Femur (tissue), 1 donor: ENCODE data around the gene OR1D5.
A peak's percentile ranks its signal among the peaks of the same experiment; 100 is the strongest.

Source experiments
- DNase-seq: peaks from one replicate; pipeline ENCODE4 v3.0.0-alpha.2; 2017

Gene OR1D5

GRCh38 chr17:3030852-3031470 is 32.4 kb downstream of the OR1D5 start:
- peak; percentile 11 for DNase-seq

GRCh38 chr17:3030096-3030495 is 33.3 kb downstream of the OR1D5 start:
- peak; percentile 19 for DNase-seq

GRCh38 chr17:3029213-3029913 is 34.0 kb downstream of the OR1D5 start:
- no peak for DNase-seq

GRCh38 chr17:3027786-3028532 is 35.4 kb downstream of the OR1D5 start:
- no peak for DNase-seq

- peak; percentile 17 for DNase-seq
These were observed 36.3 kb downstream of the OR1D5 start for GRCh38 chr17:3026856-3027751.

GRCh38 chr17:3026125-3026855 is 37.1 kb downstream of the OR1D5 start:
- no peak for DNase-seq

- peak; percentile 14 for DNase-seq
These were observed 37.8 kb downstream of the OR1D5 start for GRCh38 chr17:3025421-3026124.

GRCh38 chr17:3024346-3024745 is 39.1 kb downstream of the OR1D5 start:
- DNase-seq, result no peak

- no peak for DNase-seq
These were observed 41.2 kb downstream of the OR1D5 start for GRCh38 chr17:3022197-3022596.

- no peak for DNase-seq
These were observed 43.0 kb downstream of the OR1D5 start for GRCh38 chr17:3020381-3020780.

- DNase-seq, result no peak
These were observed 43.6 kb downstream of the OR1D5 start for GRCh38 chr17:3019761-3020160.

GRCh38 chr17:3017936-3018335 is 45.5 kb downstream of the OR1D5 start:
- no peak for DNase-seq

- no peak for DNase-seq
These were observed 47.5 kb downstream of the OR1D5 start for GRCh38 chr17:3015890-3016289.

- DNase-seq, result peak; percentile 76
These were observed 50.4 kb downstream of the OR1D5 start for GRCh38 chr17:3012926-3013581.
